CMK (cell line): Measurements from ENCODE around the gene SRI.

Experiments
- DNase-seq: peaks from one replicate; pipeline ENCODE4 v3.0.0-alpha.2; 2010; ENCODE audit warnings: low read depth

The SRI gene

DNA sequence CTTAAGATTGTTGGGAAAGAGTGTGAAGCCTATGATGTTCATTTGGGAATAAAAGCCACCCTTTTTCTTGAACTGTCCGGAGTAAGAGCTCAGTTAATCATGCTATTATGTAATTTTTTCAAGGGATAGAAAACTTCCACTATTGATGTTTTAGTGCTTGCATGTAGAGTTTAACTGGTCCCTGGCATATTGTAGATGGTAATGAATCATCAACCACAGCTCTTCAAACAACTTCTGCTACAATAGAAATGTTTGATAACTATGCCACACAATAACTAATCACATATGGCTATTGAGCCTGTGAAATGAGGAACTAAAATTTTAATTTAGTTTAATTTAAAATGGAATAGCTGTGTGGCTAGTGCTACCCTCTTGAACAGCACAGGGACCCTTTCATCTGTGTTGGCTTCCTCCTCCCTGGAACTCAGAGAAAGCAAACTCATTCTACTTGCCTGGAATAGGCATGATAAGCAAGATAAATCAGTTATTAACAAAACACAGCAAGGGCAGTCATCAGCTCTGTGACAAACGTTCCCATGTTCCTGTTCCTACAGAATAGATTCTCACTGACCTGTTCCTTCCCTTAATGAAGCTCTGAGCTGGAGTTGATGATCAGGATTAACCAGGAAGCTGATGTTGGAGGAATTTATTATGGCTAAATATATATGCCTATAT lies 4.9 kb upstream of the SRI start:
- no peak for DNase-seq

DNA sequence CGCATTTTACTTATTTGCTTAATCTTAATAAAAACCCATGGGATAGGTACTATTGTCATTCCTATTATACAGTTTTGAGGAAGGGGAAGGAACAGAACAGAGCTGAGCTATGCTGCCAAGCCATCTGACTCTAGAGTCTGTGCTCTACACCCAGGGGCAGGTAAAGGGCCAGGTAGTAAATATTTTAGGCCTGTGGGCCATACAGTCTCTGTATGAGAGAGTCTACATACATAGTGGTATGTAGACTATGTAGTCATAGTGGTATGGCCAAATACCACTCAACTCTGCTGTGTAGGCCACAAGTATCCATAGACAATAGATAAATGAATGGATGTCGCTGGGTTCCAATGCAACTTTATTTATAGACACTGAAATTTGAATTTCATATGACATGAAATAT lies 3.4 kb upstream of the SRI start:
- no peak for DNase-seq

DNA sequence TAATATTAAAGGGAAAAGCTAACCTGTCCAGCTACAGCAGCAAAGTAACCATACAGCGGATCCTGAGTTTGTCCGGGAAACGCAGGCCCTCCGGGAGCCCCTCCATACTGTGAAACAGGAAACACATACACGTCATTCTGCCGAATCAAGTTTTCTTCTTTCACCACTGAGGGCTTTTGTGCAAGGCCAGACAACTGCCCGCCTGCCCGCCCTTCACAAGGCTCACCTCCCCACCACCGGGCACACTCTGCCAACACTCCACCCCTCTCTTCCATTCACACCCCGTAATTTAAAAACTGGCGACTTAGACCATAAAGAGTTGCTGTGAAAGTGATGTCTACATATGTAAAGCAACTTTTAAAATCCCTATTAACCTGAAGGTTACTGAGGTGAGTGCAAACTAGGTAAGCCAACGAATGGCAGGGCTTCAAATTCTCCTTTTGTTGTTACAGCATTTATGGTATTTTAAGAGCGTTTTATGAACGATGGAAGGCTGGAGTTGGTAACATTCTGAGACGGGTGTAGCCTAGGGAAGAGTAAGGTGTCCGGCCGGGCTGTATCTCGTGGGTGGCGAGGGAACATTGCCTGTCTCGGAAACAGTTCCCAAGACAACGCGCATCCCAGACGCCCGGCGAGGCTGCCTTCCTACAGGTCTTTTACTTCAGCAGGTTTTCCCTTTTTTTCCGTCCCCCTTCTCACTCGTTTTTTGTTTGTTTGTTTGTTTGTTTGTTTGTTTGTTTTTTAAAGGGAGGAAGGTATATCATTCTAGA lies 817 bp downstream of the SRI start:
- no peak for DNase-seq

DNA sequence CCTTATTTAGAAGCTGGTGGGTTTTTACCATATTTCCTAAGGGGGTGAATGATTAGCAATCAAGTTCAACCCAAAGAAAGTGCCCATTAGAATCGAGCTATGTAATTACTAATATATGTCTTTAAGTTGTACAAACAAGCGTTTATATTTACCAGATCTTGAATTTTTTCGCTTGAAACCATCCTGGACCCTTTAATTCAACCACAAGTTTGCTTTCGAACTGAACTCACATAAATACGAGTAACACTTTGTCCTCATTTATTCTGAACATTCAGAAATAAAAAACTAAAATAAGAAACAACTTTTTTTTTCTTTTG lies 1.5 kb downstream of the SRI start:
- no peak for DNase-seq

DNA sequence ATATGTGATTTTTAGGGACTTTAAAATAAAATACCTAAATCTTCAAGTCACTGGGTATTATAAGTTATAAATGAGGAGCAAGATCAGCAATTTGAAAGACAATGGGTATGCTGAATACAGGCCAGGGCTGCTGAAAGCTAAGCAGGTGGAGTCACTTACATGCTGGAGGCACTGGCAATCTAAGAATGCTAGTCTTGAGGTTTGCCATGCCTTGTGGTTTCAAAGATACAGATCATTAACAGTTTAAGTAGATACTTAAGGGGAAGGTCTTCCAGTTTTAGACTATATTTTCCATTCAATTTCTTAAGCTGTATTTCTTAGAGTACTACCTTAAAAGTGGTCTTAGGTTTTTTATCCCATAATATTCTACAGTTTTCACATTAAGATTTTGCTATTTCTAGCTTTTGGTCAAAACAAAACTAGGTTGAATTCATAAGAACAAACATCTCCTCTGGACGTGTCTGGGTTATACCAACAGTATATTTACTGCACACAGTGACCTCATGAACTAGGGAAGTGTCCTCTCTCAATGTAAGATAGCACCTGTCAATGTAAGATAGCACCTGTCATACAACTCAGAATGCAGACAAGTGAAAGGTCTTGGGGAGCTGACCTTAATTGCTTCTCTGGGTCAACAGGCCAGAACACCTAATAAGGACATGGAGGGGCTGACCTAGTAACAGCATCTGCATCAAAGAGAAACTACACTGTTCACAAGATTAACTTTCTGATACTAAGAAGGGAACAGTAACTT lies 2.0 kb downstream of the SRI start:
- no peak for DNase-seq

DNA sequence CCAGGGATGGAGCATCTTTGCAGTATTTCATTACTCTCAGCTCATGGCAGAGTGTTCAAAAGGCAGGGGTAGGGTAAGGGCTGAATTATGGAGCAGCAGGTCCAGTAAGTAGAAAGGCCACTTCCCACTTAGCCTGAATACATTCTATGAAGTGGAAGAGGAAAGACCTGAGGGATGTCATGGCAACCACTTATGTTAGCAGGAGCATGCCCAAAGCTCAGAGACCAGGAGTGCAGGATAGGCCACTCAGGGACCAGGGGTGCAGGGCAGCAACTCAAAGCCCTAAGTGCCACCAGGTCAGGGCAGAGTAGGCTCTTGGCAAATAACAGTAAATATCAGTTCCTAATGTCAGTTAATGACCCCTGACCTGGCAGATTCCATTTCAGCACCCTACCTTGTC lies 3.6 kb downstream of the SRI start:
- no peak for DNase-seq

DNA sequence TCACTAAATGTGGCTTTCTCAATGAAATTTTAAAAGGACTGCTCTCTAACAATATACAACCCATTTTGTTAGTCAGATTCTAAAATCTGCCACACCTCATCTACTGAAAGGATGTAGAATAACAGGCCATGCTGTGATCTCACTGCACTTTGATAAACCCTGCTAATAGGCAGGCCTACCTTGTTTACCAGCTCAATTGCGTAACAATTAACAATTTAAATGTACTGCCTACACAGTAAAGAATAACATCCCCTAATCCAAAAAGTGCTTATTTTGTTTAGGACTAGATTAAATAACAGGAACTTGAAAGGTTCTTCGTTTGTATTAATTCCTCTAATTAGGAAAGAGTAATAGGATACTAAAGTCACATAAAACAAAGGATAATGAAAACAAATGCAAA lies 4.5 kb downstream of the SRI start:
- no peak for DNase-seq

DNA sequence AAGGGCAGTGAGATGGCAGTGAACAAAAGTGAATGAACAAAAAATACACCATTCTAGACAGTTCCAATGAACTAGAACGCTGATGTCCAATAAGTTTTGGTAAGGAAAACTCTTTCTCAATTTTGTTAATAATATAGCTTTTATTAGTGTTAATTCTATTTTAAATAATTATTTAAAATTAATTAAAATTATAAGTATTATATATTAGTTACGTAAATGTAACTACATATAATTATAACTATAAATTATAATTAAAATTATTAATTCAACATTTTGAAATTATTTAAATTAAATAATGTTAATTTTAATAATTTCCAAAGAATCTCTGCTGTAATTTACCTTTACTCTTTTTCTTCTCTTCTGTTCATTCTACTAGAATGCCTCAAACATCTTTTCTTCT lies 5.4 kb downstream of the SRI start:
- DNase-seq: no peak

DNA sequence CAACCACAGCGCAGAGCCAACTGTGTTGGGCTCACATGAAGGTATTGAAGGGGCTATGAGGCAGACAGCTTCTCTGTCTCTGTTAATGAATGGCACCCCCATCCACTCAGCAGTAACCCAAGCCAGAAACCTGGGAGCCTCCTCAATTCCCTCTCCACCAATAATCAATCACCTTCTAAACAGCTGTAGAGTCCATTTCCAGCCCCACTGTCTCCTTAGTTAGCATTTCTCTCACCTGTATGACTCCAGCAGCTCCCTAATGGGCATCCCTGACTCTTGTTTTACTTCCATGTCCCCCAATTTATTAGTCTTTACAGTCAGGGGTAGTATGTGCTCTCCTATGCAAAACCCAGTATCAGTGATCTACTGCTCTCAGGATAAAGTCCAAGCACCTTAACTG lies 6.9 kb downstream of the SRI start:
- DNase-seq: no peak

DNA sequence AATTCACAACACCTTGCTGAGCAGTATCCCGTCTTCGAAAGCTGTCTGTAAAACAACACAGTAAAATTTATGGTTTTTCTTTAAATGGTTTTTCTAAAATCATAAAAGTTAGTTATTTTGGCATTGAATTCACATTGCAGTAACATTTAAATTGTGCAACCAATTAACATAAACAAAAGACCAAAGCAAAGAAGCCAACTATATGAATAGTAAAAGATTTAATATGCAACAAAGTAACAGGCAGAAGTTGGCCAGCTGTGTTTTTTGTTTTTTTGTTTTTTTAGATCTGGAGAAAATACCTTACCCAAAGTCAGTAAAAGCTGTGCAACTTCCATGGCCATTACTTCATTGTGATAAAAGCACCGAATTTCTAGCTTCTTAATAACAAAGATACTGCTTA lies 11.3 kb downstream of the SRI start:
- DNase-seq: no peak

DNA sequence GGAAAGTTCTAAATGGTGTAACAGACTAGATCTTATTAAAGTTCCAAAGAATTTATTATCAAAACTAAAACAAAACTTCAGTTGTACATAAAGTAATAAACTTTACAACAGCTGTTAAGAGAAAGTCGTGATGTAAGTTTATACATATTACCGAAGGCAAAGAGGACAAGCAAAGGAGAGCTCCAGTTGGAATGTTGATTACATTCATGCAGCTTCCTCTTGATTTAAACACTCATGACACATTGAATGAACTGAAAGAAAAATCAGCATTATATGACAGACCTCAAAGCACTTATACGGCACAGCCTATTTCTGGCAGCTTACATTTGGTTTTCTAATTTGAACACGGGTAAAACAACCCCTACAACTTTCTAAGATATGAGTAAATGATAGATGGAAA lies 13.6 kb downstream of the SRI start:
- no peak for DNase-seq

DNA sequence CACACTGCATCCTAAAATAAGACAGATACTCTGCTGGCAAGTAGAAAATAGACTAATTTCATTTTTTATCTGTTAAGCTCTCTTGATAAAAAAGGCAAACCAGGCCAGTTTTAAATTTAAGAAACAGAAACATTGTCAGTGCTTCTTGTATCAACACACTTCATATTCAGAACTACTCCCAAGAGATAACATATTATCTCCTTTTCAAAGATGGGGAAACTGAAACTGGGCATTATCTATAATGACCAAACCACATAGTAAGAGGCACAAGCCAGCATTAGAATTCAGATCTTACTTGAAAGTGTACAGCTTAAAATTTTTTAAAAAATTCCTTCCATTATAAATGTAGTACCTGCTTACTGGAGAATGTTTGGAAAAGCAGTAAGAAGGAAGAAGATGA lies 14.7 kb downstream of the SRI start:
- no peak for DNase-seq

DNA sequence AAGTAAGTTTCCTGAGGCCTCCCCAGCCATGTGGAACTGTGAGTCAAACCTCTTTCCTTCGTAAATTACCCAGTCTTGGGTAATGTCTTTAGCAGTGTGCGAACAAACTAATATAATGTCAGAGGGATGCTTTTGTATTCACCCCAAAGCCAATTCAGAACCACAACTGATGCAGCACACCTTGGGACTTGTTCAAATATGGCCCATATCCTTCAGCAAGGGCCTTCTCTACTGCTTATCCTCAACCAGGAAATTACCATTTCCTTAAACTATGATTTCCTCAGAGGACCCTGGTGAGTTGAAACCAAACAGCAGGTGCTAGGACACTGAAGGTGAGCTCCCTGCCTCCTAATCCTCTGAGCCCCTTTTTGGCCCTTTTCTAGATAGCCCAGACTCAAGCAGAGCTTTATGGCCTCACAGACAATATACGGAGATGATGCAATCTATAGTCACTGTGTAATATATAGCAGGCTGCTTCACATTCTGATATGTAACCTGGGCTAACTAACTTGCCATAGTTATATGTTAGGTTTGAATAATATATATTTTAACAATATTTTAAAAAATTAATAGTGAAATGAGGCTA lies 15.2 kb downstream of the SRI start:
- DNase-seq: no peak

DNA sequence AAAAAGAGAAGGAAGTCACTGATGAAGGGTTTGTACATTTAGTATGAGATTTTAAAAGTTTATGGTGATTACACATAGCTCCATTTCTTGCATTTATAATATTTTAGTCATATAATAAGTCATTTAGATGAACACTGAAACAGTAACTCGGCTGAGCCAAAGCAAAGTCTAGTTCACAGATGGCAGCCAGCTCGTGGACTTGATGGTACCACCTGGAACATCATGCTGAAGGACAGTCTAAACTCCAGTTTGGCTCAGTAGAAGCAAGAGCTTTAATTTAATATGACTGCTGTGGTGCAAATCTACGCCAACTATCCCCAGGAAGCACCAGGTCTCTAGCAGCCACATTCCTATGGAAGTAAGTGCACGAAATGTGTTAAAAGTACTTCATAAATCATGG lies 16.4 kb downstream of the SRI start:
- DNase-seq: no peak

DNA sequence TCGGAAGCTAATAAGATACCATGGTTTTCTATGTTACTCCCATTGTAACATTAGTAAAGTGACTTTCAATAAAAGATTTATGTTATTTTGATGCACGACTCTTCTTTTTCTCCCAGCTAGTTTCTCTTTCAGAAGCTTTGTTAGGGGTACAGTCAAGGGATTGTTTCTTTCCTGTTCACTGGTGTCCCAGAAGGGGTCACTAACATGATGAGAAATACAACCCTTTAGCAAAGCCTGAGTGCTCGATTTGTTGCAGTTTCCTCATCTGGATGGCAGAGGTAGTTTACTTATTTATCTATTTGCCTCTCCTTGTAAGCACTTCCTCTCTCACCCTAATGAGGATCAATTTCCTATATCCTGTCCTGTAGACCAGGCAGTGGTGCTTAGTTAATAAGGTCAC lies 17.0 kb downstream of the SRI start:
- DNase-seq: no peak

DNA sequence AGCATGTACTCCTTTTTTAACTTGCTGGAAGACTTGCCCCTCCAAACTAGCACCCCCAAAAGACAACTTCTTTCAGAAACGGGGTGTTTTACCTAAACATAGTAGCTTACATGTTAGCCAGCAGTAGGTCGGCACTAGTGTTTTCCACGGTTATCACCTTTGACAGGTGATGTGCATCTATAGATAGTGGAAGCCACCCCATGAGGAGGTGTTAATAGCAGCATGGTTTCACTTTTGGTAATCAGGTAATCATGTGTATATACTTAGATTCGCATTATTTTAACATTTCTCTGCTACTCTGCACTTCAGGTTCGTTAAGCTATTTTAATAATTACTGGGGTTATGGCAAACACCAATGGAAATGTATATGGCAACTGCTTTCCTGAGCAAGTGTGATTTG lies 17.6 kb downstream of the SRI start:
- no peak for DNase-seq

DNA sequence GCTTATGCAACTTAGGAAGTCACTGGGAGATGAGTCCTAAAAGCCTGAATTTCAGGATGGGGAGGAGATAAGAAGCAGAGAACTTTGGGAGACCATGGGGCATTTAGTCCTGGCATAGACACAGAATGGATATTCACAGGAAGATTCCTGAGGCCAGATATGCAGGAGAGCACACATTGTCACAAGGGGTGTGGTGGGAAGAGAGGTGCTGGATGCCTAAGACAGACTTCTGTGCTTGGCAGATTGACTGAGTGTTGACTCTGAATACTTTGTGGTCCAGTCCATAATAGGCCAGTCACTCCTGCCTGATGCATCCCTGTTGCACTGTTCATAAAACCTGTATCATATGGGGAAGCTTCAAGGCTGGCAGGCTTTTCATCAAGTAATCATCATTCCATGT lies 18.5 kb downstream of the SRI start:
- no peak for DNase-seq

DNA sequence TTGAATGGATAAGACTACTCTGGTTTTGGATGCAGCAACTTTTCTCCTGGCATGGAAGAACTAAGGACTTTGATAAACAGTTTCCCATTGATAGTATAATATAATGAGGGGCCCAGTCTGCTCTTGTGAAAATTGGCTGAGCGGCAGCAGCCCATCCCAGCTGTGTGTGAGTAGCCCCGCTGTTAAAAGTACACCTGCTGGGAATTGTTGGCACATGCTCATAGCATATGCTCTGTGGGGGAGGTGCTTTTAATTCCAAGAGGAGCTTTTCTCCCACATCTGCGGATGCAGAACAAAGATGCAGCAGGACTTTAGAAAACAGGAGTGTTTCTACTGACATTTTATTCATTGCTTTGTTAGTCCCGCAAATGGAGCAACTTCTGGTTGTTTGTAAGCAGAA lies 19.0 kb downstream of the SRI start:
- DNase-seq: no peak

DNA sequence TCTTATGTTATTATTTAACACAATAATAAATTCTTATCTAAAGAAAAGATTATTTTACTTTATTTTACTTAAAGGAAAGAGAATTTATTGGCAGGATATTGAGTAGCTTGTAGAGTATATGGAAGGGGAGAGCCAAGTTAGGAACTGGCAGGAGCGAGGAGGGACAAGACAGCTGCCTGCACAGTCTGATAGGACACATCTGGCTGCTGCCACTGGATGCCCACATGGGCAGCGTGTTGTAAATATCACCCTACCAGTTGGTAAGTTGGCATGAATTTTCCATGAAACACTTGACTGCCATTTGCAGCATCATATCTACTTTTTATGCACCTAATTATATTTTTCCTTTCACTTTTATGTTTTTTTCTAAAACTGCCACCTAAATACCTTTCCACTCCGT lies 19.6 kb downstream of the SRI start:
- no peak for DNase-seq

DNA sequence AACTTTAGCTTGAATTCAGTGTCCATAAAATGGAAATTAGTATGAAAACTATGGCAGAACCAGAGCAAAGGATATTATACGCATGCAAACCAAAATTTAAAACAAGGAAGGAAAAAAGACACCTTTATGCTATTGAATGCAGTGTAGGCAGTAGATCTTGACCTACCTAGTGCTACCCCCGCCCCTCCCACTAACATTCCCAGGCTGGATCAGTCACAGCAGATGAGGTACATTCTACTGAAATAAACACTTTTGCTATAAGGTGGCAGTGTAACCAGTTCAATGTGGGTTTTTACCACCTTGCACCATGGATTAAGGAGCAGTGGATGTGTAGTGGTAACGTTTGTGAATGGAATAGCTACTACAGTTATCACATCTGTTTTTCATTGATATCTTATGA lies 27.9 kb downstream of the SRI start:
- no peak for DNase-seq

DNA sequence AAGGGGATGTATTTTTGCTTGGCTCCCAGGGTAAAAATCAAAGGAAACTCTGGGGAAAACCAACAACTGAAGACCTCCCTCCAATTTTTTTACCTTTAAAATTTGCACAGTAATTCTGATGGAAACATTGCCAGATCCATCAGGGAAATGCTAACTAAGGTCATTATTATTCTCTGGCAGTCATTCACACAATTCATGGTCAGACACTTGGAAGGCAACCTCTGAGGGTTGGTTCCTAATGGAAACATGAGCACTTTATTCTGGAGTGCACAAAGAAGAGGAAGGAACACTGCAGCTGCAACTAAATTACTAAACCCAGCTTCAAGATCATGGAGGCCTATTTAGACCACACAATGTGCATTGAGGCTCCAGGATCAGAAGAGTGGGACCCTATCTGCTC lies 34.2 kb downstream of the SRI start:
- no peak for DNase-seq

DNA sequence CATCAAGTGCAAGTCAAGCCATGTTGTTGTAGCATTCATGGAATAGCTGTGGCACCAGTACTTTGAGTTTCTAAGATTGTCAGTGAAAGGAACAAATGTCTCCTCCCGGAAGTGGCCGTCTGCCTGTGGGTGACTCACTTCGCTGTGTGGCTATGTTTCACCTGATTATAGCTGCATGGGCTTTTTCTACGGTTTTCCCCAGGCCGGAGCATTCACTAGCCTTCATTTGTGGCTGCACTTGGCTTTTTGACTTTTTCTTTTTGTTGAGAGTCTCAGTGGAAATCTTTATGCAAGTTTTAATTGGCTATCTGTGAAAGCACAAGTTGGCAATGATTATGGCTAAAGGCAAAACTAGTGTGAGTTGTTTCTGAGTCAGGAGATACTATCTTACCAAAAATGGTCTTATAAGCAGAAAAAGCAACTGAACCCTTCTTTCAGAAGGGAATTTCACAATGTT lies 35.0 kb downstream of the SRI start:
- no peak for DNase-seq

DNA sequence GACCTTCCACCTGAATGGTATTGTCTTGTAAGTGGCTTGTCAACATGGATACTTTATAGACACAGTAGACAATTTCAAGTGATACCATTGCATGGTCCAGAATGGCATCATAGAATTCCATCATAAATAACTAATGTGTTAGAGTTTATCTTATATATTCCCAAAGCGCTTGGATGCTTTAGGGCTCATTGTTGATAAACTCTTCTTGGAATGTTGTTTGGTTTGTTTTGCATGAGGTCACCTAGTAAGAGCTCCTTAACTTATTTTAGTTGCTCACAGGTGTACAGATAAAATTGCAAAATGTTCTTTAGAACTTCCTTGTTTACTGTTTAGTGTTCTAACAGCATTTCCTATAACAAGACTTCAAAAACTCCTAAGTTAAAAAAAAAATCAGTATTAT lies 36.8 kb downstream of the SRI start:
- no peak for DNase-seq
